ENCODE data around the gene MINDY1.

DNA sequence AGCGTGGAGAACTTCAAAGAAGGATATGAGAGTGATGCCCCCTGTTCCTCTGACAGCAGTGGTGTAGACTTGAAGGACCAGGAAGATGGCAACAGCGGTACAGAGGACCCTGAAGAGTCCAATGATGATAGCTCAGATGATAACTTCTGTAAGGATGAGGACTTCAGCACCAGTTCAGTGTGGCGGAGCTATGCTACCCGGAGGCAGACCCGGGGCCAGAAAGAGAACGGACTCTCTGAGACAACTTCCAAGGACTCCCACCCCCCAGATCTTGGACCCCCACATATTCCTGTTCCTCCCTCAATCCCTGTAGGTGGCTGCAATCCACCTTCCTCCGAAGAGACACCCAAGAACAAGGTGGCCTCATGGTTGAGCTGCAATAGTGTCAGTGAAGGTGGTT lies 46.1 kb downstream of the MINDY1 start:
- TF ChIP-seq, protein P1, sequence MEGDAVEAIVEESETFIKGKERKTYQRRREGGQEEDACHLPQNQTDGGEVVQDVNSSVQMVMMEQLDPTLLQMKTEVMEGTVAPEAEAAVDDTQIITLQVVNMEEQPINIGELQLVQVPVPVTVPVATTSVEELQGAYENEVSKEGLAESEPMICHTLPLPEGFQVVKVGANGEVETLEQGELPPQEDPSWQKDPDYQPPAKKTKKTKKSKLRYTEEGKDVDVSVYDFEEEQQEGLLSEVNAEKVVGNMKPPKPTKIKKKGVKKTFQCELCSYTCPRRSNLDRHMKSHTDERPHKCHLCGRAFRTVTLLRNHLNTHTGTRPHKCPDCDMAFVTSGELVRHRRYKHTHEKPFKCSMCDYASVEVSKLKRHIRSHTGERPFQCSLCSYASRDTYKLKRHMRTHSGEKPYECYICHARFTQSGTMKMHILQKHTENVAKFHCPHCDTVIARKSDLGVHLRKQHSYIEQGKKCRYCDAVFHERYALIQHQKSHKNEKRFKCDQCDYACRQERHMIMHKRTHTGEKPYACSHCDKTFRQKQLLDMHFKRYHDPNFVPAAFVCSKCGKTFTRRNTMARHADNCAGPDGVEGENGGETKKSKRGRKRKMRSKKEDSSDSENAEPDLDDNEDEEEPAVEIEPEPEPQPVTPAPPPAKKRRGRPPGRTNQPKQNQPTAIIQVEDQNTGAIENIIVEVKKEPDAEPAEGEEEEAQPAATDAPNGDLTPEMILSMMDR (IDR thresholded peaks at IDR 0.05 in 8 of 11, conservative IDR thresholded peaks at IDR 0.05 in 3 of 11) = no peak
- TF ChIP-seq POLR2A (IDR thresholded peaks at IDR 0.05) (no peak), POLR2AphosphoS5 (IDR thresholded peaks at IDR 0.05) (no peak)
